Measurements from ENCODE around the gene FOXRED2.

Gene FOXRED2

DNA sequence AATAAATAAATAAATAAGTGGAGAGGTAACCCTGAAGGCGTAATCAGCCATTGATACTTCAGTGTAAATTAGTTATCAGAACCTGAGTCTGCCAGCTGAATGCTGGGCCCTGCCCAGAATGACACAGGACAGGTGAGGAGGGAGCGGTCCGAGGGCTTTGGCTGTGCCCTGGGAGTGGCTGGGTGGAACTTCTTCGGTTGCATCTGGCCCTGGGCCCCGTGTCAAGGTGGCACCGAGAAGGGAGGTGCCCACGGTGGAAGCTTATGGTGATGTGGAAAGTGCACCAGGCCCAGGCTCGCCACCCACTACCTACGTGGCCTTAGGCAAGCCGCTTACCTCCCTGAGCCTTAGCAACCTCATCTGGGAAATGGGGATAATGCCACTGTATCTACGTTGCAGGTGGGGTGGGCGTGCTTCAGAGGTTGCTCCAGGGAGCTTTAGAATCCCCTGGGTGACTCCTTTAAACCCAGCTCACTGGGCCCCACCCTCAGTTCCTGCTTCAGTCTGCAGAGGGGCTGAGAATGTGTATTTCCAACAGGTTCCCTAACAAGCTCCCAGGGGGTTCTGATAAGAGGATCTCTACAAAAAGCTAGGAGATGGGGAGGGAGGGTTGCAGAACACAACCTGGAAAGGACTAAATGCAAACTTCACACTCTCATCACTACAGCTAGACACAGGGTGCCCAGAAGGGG lies 64.2 kb downstream of the FOXRED2 start:
- Histone ChIP-seq H2AFZ (no peak overlapping the region), H3K27ac (no peak overlapping the region), H3K4me1 (no peaks in the 10 kb centered on the region), H3K79me2 (no peaks in the 10 kb centered on the region), H3K9ac (no peak overlapping the region), H3K9me3 (ENCODE audit: control insufficient read depth, low read length) (no peaks in the 10 kb centered on the region), H3K36me3 (ENCODE audit: control insufficient read depth, insufficient read depth, low read length) (no peaks in the 10 kb centered on the region), H3K4me2 (ENCODE audit: low read length) (no peak overlapping the region), H3K4me3 (ENCODE audit: low read depth, low read length) (no peak overlapping the region), H3K27me3 (ENCODE audit: control insufficient read depth, insufficient read depth, low read length) (no peaks in the 10 kb centered on the region)
- TF ChIP-seq, protein P1, sequence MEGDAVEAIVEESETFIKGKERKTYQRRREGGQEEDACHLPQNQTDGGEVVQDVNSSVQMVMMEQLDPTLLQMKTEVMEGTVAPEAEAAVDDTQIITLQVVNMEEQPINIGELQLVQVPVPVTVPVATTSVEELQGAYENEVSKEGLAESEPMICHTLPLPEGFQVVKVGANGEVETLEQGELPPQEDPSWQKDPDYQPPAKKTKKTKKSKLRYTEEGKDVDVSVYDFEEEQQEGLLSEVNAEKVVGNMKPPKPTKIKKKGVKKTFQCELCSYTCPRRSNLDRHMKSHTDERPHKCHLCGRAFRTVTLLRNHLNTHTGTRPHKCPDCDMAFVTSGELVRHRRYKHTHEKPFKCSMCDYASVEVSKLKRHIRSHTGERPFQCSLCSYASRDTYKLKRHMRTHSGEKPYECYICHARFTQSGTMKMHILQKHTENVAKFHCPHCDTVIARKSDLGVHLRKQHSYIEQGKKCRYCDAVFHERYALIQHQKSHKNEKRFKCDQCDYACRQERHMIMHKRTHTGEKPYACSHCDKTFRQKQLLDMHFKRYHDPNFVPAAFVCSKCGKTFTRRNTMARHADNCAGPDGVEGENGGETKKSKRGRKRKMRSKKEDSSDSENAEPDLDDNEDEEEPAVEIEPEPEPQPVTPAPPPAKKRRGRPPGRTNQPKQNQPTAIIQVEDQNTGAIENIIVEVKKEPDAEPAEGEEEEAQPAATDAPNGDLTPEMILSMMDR (IDR thresholded peaks at IDR 0.05), result no peak

DNA sequence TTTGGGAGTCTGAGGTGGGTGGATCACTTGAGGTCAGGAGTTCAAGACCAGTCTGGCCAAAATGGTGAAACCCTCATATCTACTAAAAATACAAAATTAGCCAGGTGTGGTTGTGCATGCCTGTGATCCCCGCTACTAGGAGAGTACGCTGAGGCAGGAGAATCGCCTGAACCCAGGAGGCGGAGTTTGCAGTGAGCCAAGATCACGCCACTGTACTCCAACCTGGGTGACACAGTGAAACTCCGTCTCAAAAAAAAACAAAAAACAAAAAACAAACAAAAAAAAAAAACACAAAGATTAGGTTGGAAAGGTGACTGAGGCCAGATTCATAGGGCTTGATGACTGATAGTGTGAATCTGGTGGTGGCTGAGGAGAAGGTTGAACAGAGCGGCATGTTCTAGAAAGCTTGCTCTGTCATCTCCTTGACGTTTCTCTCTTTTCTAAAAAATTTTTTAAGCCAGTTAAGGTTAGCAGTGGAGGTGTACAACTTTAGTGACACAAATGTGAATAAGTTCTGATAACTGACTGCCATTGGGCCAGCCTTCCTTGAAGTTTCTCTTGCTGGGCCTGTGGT lies 66.3 kb downstream of the FOXRED2 start:
- TF ChIP-seq, protein P1 (IDR thresholded peaks at IDR 0.05), result no peak
- Histone ChIP-seq H2AFZ (no peak overlapping the region), H3K79me2 (no peaks in the 10 kb centered on the region), H3K27me3 (ENCODE audit: control insufficient read depth, insufficient read depth, low read length) (no peaks in the 10 kb centered on the region), H3K9me3 (ENCODE audit: control insufficient read depth, low read length) (no peaks in the 10 kb centered on the region), H3K4me1 (no peaks in the 10 kb centered on the region), H3K36me3 (ENCODE audit: control insufficient read depth, insufficient read depth, low read length) (no peaks in the 10 kb centered on the region), H3K4me3 (ENCODE audit: low read depth, low read length) (no peak overlapping the region), H3K27ac (no peak overlapping the region), H3K4me2 (ENCODE audit: low read length) (no peak overlapping the region), H3K9ac (no peak overlapping the region)

DNA sequence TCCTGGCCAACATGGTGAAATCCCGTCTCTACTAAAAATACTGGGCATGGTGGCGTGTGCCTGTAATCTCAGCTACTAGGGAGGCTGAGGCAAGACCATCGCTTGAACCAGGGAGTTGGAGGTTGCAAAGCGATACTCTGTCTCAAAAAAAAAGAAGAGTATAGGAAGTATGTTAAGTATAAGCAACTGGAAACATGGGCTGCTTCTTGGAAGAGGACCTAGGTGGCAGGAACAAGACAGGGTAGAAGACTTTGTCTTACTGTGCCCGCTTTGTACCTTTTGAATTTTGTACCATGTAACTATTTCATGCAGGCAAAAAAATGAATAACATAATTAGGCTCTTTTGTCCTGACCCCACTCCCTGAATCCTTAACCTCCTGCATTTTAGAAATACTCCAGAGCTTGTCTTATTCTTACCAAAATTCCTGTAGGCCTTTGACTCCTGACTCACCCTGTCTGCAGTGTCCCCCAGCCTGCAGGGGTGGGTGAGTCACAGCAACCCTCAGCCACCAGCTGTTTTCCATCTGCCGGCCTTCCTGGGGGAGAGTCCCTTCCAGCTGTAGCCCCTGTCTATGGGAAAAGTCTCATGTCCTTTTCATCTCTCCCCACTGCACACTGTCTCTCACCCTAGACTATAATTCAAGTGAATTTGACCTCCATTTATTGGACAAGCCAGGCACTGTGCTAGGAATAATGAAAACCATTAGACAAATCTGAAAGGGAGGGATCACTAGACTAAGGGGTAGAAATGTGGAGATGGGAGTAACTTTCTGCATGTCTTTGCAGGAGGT lies 67.2 kb downstream of the FOXRED2 start:
- TF ChIP-seq, protein P1 (IDR thresholded peaks at IDR 0.05), result no peak
- Histone ChIP-seq H3K4me2 (ENCODE audit: low read length) (no peak overlapping the region), H3K36me3 (ENCODE audit: control insufficient read depth, insufficient read depth, low read length) (no peaks in the 10 kb centered on the region), H3K27me3 (ENCODE audit: control insufficient read depth, insufficient read depth, low read length) (no peaks in the 10 kb centered on the region), H3K79me2 (no peaks in the 10 kb centered on the region), H3K9ac (no peak overlapping the region), H3K4me1 (no peaks in the 10 kb centered on the region), H2AFZ (no peak overlapping the region), H3K9me3 (ENCODE audit: control insufficient read depth, low read length) (no peaks in the 10 kb centered on the region), H3K4me3 (ENCODE audit: low read depth, low read length) (no peak overlapping the region), H3K27ac (no peak overlapping the region)

Measured in parathyroid adenoma (tissue), 2 donors.